ENCODE results near the gene HNRNPUL1.
A peak's percentile ranks its signal among the peaks of the same experiment; 100 is the strongest.
"Not testable (repeated sequence)": the region's sequence is repeated elsewhere in the genome, so short reads cannot be mapped to it uniquely, and the experiment has no call there.

The HNRNPUL1 gene

DNA sequence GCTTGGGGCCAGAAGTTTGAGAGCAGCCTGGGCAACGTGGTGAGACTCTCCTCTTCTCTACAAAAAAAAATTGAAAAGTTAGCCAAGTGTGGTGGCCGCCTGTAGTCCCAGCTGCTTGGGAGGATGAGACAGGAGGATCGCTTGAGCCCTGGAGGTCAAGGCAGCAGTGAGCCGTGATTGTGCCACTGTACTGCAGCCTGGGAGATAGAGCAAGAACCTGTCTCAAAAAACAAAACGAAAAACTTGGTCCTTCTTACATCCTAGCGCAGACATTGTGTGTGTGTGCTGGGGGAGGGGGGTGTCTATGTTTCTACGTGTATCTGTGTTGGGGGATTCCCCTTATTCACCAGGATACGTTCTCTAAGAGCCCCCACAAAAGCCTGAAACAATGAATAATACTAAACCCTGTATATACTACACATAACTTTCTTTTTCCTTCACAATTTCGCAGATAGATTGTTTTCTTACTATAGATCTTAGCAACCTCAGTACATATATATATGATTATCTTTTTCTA, 37.2 kb upstream of the HNRNPUL1 start:
- TF ChIP-seq, protein P1, sequence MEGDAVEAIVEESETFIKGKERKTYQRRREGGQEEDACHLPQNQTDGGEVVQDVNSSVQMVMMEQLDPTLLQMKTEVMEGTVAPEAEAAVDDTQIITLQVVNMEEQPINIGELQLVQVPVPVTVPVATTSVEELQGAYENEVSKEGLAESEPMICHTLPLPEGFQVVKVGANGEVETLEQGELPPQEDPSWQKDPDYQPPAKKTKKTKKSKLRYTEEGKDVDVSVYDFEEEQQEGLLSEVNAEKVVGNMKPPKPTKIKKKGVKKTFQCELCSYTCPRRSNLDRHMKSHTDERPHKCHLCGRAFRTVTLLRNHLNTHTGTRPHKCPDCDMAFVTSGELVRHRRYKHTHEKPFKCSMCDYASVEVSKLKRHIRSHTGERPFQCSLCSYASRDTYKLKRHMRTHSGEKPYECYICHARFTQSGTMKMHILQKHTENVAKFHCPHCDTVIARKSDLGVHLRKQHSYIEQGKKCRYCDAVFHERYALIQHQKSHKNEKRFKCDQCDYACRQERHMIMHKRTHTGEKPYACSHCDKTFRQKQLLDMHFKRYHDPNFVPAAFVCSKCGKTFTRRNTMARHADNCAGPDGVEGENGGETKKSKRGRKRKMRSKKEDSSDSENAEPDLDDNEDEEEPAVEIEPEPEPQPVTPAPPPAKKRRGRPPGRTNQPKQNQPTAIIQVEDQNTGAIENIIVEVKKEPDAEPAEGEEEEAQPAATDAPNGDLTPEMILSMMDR (conservative IDR thresholded peaks at IDR 0.05; ENCODE audit: low read depth, low read length) = no peak
- DNase-seq (ENCODE audit: low read depth) = no peak
- H3K4me3 ChIP-seq (ENCODE audit: low read depth, low read length) = peak overlapping the region; percentile 46

DNA sequence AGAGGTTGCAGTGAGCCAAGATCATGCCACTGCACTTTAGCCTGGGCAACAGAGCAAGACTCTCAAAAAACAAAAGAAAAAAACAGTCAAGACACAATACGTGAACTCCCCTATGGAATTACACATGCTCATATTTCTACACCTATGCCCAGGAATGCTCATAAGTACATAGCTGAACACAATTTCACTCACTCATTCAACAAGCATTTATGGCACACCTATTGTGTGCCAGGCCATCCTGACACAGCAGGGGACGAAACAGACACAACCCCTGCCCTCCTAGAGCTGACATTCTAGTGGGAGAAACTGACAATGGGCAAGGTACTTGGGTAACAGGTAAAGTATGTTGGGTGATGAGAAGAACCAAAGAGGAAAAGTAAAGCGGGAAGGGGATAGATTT, 35.7 kb upstream of the HNRNPUL1 start:
- DNase-seq (ENCODE audit: low read depth) = no peak
- TF ChIP-seq, protein P1 (conservative IDR thresholded peaks at IDR 0.05; ENCODE audit: low read depth, low read length) = no peak
- no peak overlapping the region for H3K4me3 ChIP-seq (ENCODE audit: low read depth, low read length)

DNA sequence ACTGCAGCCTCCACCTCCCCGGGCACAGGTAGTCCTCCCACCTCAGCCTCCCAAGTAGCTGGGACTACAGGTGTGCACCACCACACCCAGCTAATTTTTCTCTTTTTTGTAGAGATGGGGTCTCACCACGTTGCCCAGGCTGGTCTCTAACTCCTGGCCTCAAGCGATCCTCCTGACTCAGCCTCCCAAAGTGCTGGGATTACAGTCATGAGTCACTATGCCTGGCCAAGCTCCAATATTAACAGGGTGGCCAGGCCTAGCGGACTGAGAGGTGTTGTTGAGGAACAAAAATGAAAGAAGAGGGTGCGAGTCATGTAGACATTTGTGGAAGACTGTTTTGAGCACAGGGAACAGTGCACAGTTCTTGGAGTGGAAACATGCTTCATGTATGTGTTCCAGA, 34.8 kb upstream of the HNRNPUL1 start:
- DNase-seq (ENCODE audit: low read depth); H3K4me3 ChIP-seq (ENCODE audit: low read depth, low read length): not testable (repeated sequence)

DNA sequence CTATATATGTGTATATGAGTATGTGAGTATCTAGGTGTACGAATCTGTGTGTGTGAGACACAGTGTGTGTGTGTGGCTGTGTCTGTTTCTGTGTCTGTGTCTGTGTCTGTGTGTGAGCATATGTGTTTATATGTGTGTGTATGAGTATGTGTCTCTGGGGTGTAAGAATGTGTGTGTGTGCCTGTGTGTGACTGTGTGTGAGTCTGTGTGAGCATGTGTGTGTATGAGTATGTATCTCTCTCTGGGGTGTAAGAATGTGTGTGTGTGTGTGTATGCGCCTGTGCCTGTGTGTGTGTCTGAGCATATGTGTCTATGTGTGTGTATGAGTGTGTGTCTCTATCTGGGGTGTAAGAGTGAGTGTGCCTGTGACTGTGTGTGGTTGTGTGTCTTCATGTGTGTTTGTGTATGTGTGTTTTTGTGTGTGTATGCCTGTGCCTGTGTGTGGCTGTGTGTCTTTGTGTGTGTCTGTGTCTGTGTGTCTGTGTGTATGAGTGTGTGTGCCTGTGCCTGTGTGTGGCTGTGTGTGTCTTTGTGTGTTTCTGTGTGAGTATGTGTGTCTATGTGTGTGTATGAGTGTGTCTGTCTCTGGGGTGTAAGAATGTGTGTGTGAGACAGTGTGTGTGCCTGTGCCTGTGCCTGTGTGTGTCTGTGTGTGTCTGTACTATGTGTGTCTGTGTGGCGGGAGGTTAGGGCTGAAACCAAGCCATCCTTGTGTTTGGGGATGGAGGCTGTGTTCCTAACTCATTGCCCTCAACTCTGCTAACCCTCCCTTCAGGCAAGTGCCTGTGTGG, 33.9 kb upstream of the HNRNPUL1 start:
- no peak for DNase-seq (ENCODE audit: low read depth)
- no peak overlapping the region for H3K4me3 ChIP-seq (ENCODE audit: low read depth, low read length)
- TF ChIP-seq, protein P1 (conservative IDR thresholded peaks at IDR 0.05; ENCODE audit: low read depth, low read length) = no peak

DNA sequence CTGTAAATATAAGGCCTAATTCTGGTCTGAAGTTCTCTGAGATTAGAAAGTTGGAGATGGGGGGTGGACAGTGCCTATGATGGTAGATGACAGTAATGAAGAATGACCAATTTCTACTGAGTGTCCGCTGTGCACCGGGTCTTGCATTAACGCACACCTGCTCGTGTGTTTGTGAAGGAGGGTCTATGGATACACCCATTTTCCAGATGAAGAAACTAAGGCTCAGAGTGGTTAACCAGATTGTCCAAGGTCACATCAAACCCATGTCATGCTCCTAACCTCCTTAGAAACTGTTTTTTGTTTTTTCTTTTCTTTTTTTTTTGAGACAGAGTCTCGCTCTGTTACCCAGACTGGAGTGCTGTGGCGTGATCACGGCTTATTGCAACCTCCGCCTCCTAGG, 31.5 kb upstream of the HNRNPUL1 start:
- no peak for DNase-seq (ENCODE audit: low read depth)
- no peak overlapping the region for H3K4me3 ChIP-seq (ENCODE audit: low read depth, low read length)
- TF ChIP-seq, protein P1 (conservative IDR thresholded peaks at IDR 0.05; ENCODE audit: low read depth, low read length) = no peak

DNA sequence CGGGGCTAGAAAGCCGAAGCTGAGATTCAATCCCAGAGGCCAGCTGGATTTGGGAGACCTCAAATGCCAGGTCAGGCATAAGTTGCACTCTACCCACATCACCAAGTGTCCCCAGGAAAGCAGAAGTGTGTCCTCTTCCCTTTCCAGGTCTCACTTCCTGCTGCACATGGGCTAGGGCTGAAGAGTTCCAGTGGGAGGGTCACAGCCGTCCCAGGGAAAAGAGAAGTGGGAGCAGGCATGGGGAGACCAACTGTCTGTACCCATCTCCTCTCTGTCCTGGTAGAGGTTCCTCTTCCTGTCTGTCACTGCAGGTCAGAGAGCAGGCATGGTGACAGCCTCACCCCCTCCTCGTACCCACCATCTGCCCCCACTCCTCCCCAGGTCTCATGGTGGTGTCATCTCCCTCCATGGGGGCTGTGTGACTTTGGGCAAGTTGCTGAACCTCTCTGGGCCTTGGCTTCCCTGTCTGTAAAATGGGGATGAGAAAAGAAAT, 30.4 kb upstream of the HNRNPUL1 start:
- H3K4me3 ChIP-seq (ENCODE audit: low read depth, low read length) = no peak overlapping the region
- TF ChIP-seq, protein P1 (conservative IDR thresholded peaks at IDR 0.05; ENCODE audit: low read depth, low read length) = no peak
- DNase-seq (ENCODE audit: low read depth) = no peak

DNA sequence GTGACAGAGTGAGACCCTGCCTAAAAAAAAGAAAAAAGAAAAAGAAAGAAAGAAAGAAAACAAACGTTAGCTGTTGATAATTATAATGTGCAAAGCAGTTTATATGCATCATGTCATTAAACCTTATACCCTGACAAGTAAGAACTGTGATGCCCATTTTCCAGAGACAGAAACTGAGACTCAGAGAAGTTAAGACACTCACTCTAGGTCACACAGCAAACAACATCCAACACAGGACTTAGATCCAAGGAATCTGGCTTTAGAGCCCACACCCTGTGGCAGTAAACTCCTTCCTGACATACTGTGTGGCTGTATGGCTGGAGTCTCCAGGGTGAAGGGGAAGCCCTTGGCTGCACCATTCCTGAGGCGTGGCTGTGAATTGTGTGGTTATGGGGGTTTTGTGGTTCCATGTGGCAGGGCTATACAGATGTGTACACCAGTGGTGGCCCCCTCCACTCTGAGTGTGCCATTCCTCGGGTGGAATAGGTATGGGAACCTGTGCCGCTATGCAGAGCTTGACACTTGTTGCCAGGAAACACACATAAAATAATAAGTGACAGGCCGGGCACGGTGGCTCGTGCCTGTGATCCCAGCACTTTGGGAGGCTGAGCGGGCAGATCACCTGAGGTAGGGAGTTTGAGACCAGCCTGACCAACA, 29.5 kb upstream of the HNRNPUL1 start:
- TF ChIP-seq, protein P1 (conservative IDR thresholded peaks at IDR 0.05; ENCODE audit: low read depth, low read length) = no peak
- no peak overlapping the region for H3K4me3 ChIP-seq (ENCODE audit: low read depth, low read length)
- no peak for DNase-seq (ENCODE audit: low read depth)
